Measurements from ENCODE around the gene C11orf24. TPM values are rescaled to one million over a fixed set of nuclear protein-coding genes. Genes with fewer than 3 reads are reported as not detected.

C11orf24 gene
- total and polyA plus RNA-seq, 9 of the 15 experiments (the other 6 are each of a cell fraction or from before 2014, with no cell fraction given) = 2.0 to 65.2 (median 32.5) TPM

- peak; percentile 100 for TF ChIP-seq PCBP1 (IDR thresholded peaks at IDR 0.05; ENCODE audit: low read depth, low read length, poor library complexity, severe bottlenecking)
- TF ChIP-seq, protein P1, sequence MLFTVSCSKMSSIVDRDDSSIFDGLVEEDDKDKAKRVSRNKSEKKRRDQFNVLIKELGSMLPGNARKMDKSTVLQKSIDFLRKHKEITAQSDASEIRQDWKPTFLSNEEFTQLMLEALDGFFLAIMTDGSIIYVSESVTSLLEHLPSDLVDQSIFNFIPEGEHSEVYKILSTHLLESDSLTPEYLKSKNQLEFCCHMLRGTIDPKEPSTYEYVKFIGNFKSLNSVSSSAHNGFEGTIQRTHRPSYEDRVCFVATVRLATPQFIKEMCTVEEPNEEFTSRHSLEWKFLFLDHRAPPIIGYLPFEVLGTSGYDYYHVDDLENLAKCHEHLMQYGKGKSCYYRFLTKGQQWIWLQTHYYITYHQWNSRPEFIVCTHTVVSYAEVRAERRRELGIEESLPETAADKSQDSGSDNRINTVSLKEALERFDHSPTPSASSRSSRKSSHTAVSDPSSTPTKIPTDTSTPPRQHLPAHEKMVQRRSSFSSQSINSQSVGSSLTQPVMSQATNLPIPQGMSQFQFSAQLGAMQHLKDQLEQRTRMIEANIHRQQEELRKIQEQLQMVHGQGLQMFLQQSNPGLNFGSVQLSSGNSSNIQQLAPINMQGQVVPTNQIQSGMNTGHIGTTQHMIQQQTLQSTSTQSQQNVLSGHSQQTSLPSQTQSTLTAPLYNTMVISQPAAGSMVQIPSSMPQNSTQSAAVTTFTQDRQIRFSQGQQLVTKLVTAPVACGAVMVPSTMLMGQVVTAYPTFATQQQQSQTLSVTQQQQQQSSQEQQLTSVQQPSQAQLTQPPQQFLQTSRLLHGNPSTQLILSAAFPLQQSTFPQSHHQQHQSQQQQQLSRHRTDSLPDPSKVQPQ (CRISPR knock-in tag; IDR thresholded peaks at IDR 0.05; ENCODE audit: borderline replicate concordance) = no peak
- TF ChIP-seq ZNF23 (CRISPR knock-in tag; IDR thresholded peaks at IDR 0.05) = no peak
- no peak for TF ChIP-seq SIRT6 (IDR thresholded peaks at IDR 0.05; ENCODE audit: low read depth, low read length)
- TF ChIP-seq, protein P2, sequence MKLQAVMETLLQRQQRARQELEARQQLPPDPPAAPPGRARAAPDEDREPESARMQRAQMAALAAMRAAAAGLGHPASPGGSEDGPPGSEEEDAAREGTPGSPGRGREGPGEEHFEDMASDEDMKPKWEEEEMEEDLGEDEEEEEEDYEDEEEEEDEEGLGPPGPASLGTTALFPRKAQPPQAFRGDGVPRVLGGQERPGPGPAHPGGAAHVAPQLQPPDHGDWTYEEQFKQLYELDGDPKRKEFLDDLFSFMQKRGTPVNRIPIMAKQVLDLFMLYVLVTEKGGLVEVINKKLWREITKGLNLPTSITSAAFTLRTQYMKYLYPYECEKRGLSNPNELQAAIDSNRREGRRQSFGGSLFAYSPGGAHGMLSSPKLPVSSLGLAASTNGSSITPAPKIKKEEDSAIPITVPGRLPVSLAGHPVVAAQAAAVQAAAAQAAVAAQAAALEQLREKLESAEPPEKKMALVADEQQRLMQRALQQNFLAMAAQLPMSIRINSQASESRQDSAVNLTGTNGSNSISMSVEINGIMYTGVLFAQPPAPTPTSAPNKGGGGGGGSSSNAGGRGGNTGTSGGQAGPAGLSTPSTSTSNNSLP (IDR thresholded peaks at IDR 0.05; ENCODE audit: borderline replicate concordance, low read depth, low read length) = no peak
- peak; percentile 91 for TF ChIP-seq ATF3 (IDR thresholded peaks at IDR 0.05)
- TF ChIP-seq ATF3 (CRISPR knock-in tag; conservative IDR thresholded peaks at IDR 0.05) = no peak
- no peak for TF ChIP-seq KDM4B (IDR thresholded peaks at IDR 0.05; ENCODE audit: borderline replicate concordance in 2 of 2, low read depth in 1 of 2)
- TF ChIP-seq THRA (IDR thresholded peaks at IDR 0.05) = no peak
- TF ChIP-seq CGGBP1 (CRISPR knock-in tag; IDR thresholded peaks at IDR 0.05) = no peak
- peak; percentile 38 for TF ChIP-seq PRPF4 (IDR thresholded peaks at IDR 0.05; ENCODE audit: insufficient read depth, low read depth, low read length, poor library complexity, severe bottlenecking)
- TF ChIP-seq XRCC5 (IDR thresholded peaks at IDR 0.05; ENCODE audit: low read depth, low read length) = peak; percentile 81; the same call in 1 of the 2 replicates
- no peak for TF ChIP-seq MTF1 (CRISPR knock-in tag; IDR thresholded peaks at IDR 0.05; ENCODE audit: borderline replicate concordance)
- TF ChIP-seq XRCC4 (IDR thresholded peaks at IDR 0.05; ENCODE audit: extremely low read depth, insufficient read depth, insufficient read length) = no peak
- TF ChIP-seq NUFIP1 (IDR thresholded peaks at IDR 0.05; ENCODE audit: partially characterized antibody) = no peak
- no peak for TF ChIP-seq ZZZ3 (IDR thresholded peaks at IDR 0.05)
- no peak for TF ChIP-seq NR4A1 (CRISPR knock-in tag; IDR thresholded peaks at IDR 0.05)
- TF ChIP-seq NR4A1 (tag; IDR thresholded peaks at IDR 0.05) = peak; percentile 61; the same call in 1 of the 2 replicates
- peak; percentile 23 for TF ChIP-seq TAF9B (IDR thresholded peaks at IDR 0.05; ENCODE audit: partially characterized antibody)
- TF ChIP-seq CBFA2T3 (IDR thresholded peaks at IDR 0.05) = no peak
These were observed 58.1 kb downstream of the C11orf24 start (continued) for GRCh38 chr11:68213555-68214172.
